PC-3 (cell line): ENCODE measurements around the gene NEAT1. TPM values are rescaled to one million over a fixed set of nuclear protein-coding genes. Genes with fewer than 3 reads are reported as not detected.

ENCODE experiments used
- ATAC-seq: fragments of 200-7000 bp; cut with Tn5 transposase; 2 replicates; pipeline ENCODE4 v1.9.1; 2020; ENCODE audit warnings: mild to moderate bottlenecking, moderate library complexity
- BruUV-seq: library from RNA; stranded (reverse); fragments of 400-500 nt; replicated peaks from 2 replicates; lab custom pipeline; 2021; lab: Mats Ljungman, UMichigan
- CTCF ChIA-PET: fragments of 300-600 bp; sonication (Branson Sonifier 250); formaldehyde crosslinking; loops from one replicate; lab custom pipeline; 2022; ENCODE audit warnings: antibody characterized with exemption; lab: Charles Lee
- POLR2A ChIA-PET: fragments of 300-600 bp; sonication (Branson Sonifier 250); formaldehyde crosslinking; loops from one replicate; lab custom pipeline; 2022; ENCODE audit warnings: antibody characterized with exemption; ENCODE audit not compliant: unreplicated experiment; lab: Charles Lee
- DNase-seq: peaks from one replicate; pipeline ENCODE4 v3.0.0-alpha.2; 2015
- H2AFZ ChIP-seq: fragments of 300-600 bp; sonication (generic); 2 replicates; pipeline ENCODE4 v1.6.0; 2016; ENCODE audit warnings: antibody characterized with exemption, low read length
- H3F3A ChIP-seq: fragments of 300-600 bp; sonication (generic); one replicate; pipeline ENCODE4 v1.6.0; 2017; ENCODE audit warnings: antibody characterized with exemption, low read length, control low read depth, mild to moderate bottlenecking; ENCODE audit not compliant: unreplicated experiment
- H3K27ac ChIP-seq: fragments of 300-600 bp; sonication (generic); 2 replicates; pipeline ENCODE4 v1.5.1; 2016; ENCODE audit warnings: mild to moderate bottlenecking, low read length
- H3K27me3 ChIP-seq: fragments of 300-600 bp; sonication (generic); 2 replicates; pipeline ENCODE4 v1.6.1; 2016; ENCODE audit warnings: low read length, mixed read lengths
- H3K36me3 ChIP-seq: fragments of 300-600 bp; sonication (generic); 2 replicates; pipeline ENCODE4 v1.6.1; 2016; ENCODE audit warnings: low read depth, mixed run types, low read length, mixed read lengths
- H3K4me1 ChIP-seq: fragments of 300-600 bp; sonication (generic); 2 replicates; pipeline ENCODE4 v1.5.1; 2016; ENCODE audit warnings: low read length; ENCODE audit not compliant: insufficient read depth
- H3K4me2 ChIP-seq: fragments of 300-600 bp; sonication (generic); 2 replicates; pipeline ENCODE4 v1.6.0; 2016; ENCODE audit warnings: low read length
- H3K4me3 ChIP-seq: fragments of 300-600 bp; sonication (generic); 2 replicates; pipeline ENCODE4 v1.5.1; 2016; ENCODE audit warnings: mild to moderate bottlenecking, low read length, mixed read lengths
- H3K79me2 ChIP-seq: fragments of 300-600 bp; sonication (generic); 2 replicates; pipeline ENCODE4 v1.6.1; 2017; ENCODE audit warnings: low read length, mixed read lengths
- H3K9ac ChIP-seq: fragments of 300-600 bp; sonication (generic); 2 replicates; pipeline ENCODE4 v1.6.0; 2016; ENCODE audit warnings: mild to moderate bottlenecking, low read length
- H3K9me2 ChIP-seq: fragments of 300-600 bp; sonication (generic); replicated peaks from 2 replicates; pipeline ENCODE4 v1.6.1; 2016; ENCODE audit warnings: mixed run types, low read length, mixed read lengths
- H3K9me3 ChIP-seq: fragments of 300-600 bp; sonication (generic); 2 replicates; pipeline ENCODE4 v1.6.1; 2016; ENCODE audit warnings: low read length, mixed read lengths
- H4K20me1 ChIP-seq: fragments of 300-600 bp; sonication (generic); 2 replicates; pipeline ENCODE4 v1.6.1; 2016; ENCODE audit warnings: low read length, mixed read lengths
- CTCF ChIP-seq: fragments of 300-600 bp; sonication (generic); conservative IDR thresholded peaks from 2 replicates; pipeline ENCODE4 v1.5.1; 2017; ENCODE audit warnings: antibody characterized with exemption, low read depth, mild to moderate bottlenecking, low read length
- EZH2 ChIP-seq: fragments of 300-600 bp; sonication (generic); IDR thresholded peaks from one replicate; pipeline ENCODE4 v1.6.1; 2017; ENCODE audit warnings: antibody characterized with exemption, mild to moderate bottlenecking, low read length; ENCODE audit not compliant: unreplicated experiment
- EZH2phosphoT487 ChIP-seq: fragments of 300-600 bp; sonication (generic); IDR thresholded peaks from 2 replicates; pipeline ENCODE4 v1.6.1; 2018; ENCODE audit warnings: mild to moderate bottlenecking, antibody characterized with exemption, low read length, borderline replicate concordance
- intact Hi-C: fragments of 100-400 bp; cut with micrococcal nuclease; formaldehyde crosslinking; loops from 2 replicates; pipeline ENCODE4 v1.9.0; 2023
- total RNA-seq: library from RNA; depleted of rRNA; stranded (reverse); fragments of >200 nt; gene quantifications from 2 replicates; pipeline ENCODE4 v1.2.3, GENCODE V29; 2014

NEAT1 gene
- total RNA-seq, 1 experiment from 2014 or later, result 47.9 TPM

- ATAC-seq (no peak), DNase-seq (no peak)
- H3K79me2 ChIP-seq, result peaks cover 52% of the 10 kb centered on the region
- no peaks in the 10 kb centered on the region for H3K9me2 ChIP-seq
- no peaks in the 10 kb centered on the region for H3K9me3 ChIP-seq
- no TSS peak for BruUV-seq
- POLR2A ChIA-PET, result interaction anchor here (0.5 kb wide), 1 partner anchor 71 kb away, joined by 3 read pairs; no protein-coding TSS in a partner anchor
- peaks cover 30% of the 10 kb centered on the region for H3K36me3 ChIP-seq
- H3K9ac ChIP-seq, result no peak overlapping the region
- CTCF ChIA-PET, result no interaction called here
- no peak overlapping the region for H3K4me2 ChIP-seq
- no peaks in the 10 kb centered on the region for H3K4me1 ChIP-seq
- no peaks in the 10 kb centered on the region for H3K27me3 ChIP-seq
- H2AFZ ChIP-seq, result no peak overlapping the region
- no peak overlapping the region for H3K27ac ChIP-seq
- peaks cover 26% of the 10 kb centered on the region for H4K20me1 ChIP-seq
- peaks cover 59% of the 10 kb centered on the region for H3F3A ChIP-seq
- no peak overlapping the region for H3K4me3 ChIP-seq
- TF ChIP-seq EZH2 (no peak), EZH2phosphoT487 (no peak), CTCF (no peak)
- intact Hi-C loops, result no loop called here
Measured at GRCh38 chr11:65435411-65435931, 12.9 kb downstream of the NEAT1 start.

GRCh38 chr11:65435981-65436411 is 13.4 kb downstream of the NEAT1 start:
- intact Hi-C loops, result no loop called here
- Histone ChIP-seq H3F3A (peaks cover 56% of the 10 kb centered on the region), H3K4me1 (no peaks in the 10 kb centered on the region), H2AFZ (no peak overlapping the region), H3K9ac (no peak overlapping the region), H4K20me1 (peaks cover 21% of the 10 kb centered on the region; the same call in 1 of the 2 replicates), H3K27me3 (no peaks in the 10 kb centered on the region), H3K79me2 (peaks cover 47% of the 10 kb centered on the region), H3K9me3 (no peaks in the 10 kb centered on the region), H3K36me3 (peaks cover 30% of the 10 kb centered on the region), H3K9me2 (no peaks in the 10 kb centered on the region), H3K4me3 (no peak overlapping the region), H3K27ac (no peak overlapping the region), H3K4me2 (no peak overlapping the region)
- BruUV-seq, result no TSS peak
- ChIA-PET CTCF (no interaction called here), POLR2A (interaction anchor here (0.5 kb wide), 1 partner anchor 70 kb away, joined by 3 read pairs; no protein-coding TSS in a partner anchor)
- DNase-seq (no peak), ATAC-seq (peak; percentile 3)
- no peak for TF ChIP-seq EZH2
- TF ChIP-seq EZH2phosphoT487, result no peak
- no peak for TF ChIP-seq CTCF

GRCh38 chr11:65436412-65437032 is 13.9 kb downstream of the NEAT1 start:
- DNase-seq (peak; percentile 12), ATAC-seq (peak; percentile 6)
- Histone ChIP-seq H3K9me3 (no peaks in the 10 kb centered on the region), H2AFZ (no peak overlapping the region), H3K4me1 (no peaks in the 10 kb centered on the region), H3K4me2 (no peak overlapping the region), H3K27me3 (no peaks in the 10 kb centered on the region), H4K20me1 (peaks cover 21% of the 10 kb centered on the region; the same call in 1 of the 2 replicates), H3K9me2 (no peaks in the 10 kb centered on the region), H3K79me2 (peaks cover 41% of the 10 kb centered on the region), H3K9ac (no peak overlapping the region), H3K4me3 (no peak overlapping the region), H3F3A (peaks cover 52% of the 10 kb centered on the region), H3K27ac (no peak overlapping the region), H3K36me3 (peaks cover 30% of the 10 kb centered on the region)
- no TSS peak for BruUV-seq
- ChIA-PET CTCF (no interaction called here), POLR2A (interaction anchor here (0.6 kb wide), 2 partner anchors 14 to 71 kb away, joined by 3 to 16 read pairs; partner anchors contain the start of gene NEAT1)
- intact Hi-C loops, result no loop called here
- no peak for TF ChIP-seq EZH2
- TF ChIP-seq CTCF, result no peak
- no peak for TF ChIP-seq EZH2phosphoT487
